HG02973 (cell line): ENCODE results near the gene BMX.

ENCODE experiments used
- ATAC-seq: cut with Tn5 transposase; IDR thresholded peaks from one replicate; pipeline ENCODE4 v1.9.1; 2021; ENCODE audit warnings: moderate library complexity; ENCODE audit not compliant: unreplicated experiment

Gene BMX

DNA sequence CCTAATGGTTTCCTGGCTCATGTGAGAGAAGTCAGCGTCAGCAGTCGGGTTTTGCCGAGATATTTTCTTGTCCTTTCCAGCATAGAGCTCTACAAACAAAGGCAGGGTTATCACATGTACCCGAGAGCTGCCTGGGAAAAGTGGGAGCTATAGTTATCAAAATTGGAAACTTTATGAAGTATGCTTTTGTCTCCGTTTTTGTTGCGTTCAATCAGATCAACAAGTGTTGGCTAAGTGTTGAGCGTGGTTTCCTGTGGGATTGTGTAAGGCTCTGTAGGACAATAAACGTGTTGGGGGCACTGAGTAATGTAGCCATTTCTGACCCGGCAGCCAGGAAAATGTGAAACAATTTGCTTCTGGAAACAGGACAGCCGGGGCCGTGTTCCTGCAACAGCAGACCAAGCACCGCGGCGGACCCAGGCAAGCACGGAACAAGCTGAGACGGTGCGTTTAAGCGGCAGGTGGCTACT lies at the start of gene BMX:
Gene BMX (plus strand): TSS at position 311 of the 470 bp plus-strand sequence. CDS start 7,547 bp downstream, outside the sequence.
- no peak for ATAC-seq

- ATAC-seq = no peak
Measured at GRCh38 chrX:15451913-15452312, 48.7 kb upstream of the BMX start.

GRCh38 chrX:15464704-15465103 lies 35.9 kb upstream of the BMX start:
- no peak for ATAC-seq

DNA sequence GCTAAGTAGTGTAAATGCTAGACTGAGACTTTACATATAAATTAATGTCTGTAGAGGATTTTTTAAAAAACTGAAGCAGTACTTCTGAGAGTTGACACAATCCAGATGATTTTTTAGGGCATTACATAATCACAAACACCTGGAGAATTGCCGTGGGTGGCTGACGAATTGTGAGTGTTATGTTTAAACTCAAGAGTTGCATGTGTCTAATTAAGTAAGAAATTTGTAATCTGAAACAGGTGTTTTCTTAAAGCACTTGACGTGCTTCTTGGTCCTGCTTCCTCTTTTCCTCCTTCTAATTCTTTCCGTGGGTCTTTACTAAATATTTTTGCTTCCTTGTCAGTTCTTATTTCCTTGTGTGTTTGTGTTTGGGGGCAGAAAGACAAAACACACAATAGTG lies 35.3 kb upstream of the BMX start:
- ATAC-seq = peak; percentile 61

DNA sequence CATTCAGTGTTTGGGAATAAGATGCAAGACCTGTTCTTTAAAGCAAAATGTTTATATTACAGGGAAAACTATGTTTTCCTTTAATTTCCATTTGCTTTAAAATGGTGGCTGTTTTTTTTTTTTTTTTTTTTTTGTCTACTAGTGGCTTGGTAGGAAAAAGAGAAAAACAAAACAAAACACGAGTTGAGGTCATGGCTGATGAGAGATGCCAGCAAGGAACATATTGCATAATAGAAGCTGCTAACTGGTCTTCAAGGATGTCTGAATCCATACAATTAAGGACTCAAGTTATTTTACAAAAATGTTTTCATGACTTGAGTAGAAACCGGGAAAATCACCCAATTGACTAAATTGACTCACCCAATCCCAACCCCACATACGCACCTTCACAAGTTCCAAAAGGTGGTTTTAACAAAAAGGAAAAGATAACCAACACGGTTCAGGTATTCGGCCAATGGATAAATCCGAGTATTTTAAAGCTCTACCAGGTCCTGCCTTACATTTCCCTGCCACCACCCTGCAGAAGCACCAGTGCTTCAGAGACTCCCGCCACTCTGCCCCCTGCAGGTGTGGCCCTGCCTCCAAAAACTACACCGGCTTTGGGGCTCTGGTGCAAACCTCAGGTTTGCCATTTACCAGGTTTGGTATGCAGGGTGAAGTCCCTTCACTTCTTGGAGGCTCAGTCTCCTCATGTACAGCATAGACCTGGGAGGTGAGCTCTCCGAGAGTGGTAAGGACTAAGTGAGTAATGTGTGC lies 34.5 kb upstream of the BMX start:
- ATAC-seq = no peak

DNA sequence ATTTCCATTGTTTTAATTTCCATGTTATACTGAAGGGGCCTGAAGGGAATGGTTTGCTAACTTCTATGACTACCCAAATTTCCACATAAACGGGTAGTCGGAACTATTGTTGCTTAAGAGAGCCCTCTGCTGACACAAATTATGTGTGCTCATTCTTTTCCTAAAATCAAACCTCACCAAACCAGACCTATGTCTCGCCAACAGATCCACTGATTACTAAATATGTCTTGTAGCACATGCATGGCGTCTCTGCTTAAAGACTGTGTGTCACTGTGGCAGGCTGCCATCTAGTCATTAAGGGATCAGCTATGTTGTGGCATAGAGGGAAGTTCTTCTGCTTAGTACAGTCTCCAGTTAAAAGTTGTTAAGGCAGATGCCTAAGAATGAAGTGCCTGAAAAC lies 32.6 kb upstream of the BMX start:
- ATAC-seq = no peak

DNA sequence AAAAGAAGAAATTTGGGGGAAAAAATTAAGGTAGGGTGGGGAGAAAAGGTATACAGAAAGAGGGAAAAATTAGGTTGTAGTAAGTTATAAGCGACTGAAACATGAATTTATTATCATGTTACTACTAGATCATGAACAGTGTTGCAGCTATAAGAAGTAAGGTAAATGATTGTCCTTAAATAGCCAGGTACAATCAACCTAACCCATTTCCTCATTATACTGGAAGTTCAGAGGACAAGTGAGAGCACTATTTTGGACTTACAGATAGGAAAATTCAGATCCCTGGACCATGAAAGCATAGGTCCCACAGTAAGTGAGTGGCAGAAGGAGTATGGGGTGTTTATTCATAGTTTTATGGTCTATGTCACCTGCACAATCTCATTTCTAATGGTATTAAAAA lies 31.0 kb upstream of the BMX start:
- ATAC-seq = no peak

GRCh38 chrX:15471028-15471427 lies 29.6 kb upstream of the BMX start:
- ATAC-seq = peak; percentile 62

DNA sequence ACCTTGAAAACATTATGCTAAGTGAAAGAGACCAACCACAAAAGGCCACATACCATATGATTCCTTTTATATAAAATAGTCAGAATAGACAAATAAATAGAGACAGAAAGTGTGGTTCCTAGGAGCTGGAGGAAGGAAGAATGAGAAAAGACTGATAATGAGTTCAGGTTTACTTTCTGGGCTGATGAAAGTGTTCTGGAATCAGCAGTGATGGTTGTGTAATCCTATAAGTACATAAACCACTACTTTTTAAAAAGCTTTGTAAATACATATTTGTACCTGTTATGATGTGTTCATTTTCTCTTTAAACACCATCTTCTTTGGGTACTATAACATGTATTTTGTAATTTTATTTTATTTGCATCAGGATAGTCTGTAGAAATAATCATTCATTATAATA lies 28.1 kb upstream of the BMX start:
- ATAC-seq = no peak

DNA sequence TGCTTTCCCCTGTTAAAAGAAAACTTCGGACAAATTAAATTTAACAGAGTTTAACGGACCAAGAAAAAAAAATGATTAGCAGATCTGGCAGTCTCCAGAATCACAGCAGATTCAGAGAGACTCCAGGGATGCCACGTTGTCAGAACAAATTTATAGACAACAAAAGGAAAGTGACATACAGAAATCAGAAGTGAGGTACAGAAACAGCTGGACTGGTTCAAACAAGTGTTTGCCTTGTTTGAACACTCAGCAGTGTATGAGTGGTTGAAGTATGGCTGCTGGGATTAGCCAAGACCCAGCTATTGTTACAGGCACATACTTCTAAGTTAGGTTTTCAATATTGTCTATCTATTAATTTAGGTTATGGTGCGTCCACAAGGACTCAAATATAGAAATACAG lies 26.6 kb upstream of the BMX start:
- no peak for ATAC-seq

DNA sequence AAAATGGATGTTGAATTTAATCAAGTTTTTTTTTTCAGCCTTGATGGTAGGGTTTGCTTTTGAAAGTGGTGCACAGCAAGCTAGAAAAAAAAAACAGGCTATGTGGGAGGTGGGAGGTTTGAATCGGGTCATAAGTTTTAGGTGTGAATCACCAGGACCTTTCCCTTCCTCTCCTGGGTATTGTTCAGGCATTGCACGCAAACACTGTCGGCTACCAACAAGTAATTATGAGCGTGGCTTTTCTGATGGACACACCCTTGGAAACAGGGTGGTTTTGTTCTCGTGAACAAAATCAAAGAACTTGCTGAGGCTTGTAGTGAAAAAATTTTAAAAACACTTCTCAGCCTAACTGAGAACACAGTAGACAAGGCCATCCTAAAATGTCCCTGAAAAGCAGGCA lies 25.6 kb upstream of the BMX start:
- no peak for ATAC-seq

DNA sequence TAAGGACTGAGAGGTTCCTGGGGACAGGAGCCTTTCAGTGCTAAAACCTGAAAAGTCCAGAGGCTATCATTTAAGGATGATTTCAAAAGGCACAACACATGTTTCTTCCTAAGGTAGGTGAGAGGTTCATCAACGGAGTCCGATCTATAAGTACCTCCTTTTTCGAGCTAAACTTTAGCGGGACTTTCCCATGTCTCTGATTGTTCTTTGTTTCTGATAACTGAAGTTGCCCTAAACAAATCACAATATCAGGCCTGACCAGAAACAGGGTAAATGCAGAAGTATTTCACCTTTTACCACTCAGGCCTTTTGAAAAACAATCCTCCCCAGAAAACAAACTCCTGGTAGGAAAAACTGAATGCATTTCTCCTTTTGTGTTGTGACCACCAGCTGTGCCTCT lies 25.1 kb upstream of the BMX start:
- no peak for ATAC-seq

DNA sequence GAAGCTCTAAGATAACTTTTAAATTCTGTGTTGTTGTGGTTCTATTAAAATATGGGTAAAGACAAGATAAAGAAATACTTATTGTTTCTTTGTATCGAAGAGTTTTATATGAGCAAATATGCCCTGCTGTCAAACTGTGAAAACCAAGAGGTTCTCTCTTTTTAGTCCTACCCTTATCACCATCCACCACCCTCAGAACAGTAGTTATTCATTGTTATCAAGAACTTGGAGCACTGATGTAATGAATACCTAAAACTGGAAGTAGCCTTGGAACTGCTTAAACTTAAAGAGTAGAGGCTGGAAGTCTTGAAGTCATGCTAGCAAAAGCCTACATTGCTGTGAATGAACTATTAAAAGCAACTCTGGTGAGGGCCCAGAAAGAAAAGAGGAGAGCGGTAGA lies 16.7 kb upstream of the BMX start:
- ATAC-seq = no peak

DNA sequence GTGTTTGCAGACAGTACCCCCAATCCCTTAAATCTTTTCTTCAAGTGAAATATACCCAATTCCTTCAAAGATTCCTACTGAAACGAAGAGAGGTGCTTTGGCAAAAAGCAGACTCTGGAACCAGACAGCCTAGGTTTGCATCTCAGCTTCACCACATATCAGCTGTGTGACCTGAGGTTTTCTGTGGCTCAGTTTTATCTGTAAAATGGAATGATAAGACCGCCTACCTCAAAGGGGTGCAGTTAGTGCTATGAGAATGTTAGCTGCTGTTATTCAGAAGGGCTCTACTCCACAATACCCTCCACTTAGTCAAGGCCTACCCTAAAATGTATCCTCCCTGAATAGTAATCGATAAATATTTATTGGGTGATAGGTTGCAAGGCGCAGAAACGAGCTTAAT lies 8.1 kb upstream of the BMX start:
- no peak for ATAC-seq

- peak; percentile 97 for ATAC-seq
Measured at GRCh38 chrX:15493118-15493962, 7.3 kb upstream of the BMX start, which contains the start of gene PIR. Gene PIR (minus strand): TSS chrX:15493333. CDS start chrX:15491257, 2,076 bp downstream.

DNA sequence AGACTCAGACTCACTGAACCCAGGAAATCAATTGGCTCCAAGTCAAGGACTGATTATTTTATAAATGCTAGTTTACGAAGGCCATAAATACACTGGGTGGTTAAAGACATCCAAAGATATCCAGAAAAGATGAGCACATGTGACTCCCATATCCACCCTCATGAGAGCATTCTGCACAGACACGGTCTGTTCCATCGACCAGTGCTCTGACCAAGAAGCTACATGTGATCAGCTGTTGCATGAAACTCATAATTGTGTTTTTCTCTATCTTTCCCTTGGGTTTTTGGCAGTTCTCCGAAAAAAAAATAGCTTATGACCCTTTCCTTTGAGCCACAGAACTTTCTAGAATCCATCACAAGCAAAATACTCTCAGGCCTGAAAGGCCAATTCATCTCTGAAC lies 4.8 kb upstream of the BMX start:
- no peak for ATAC-seq

GRCh38 chrX:15496824-15497223 lies 3.8 kb upstream of the BMX start:
- ATAC-seq = no peak

GRCh38 chrX:15497865-15498264 lies 2.7 kb upstream of the BMX start:
- no peak for ATAC-seq

GRCh38 chrX:15498741-15499140 lies 1.9 kb upstream of the BMX start:
- ATAC-seq = no peak

GRCh38 chrX:15499976-15500375 lies 631 bp upstream of the BMX start:
- ATAC-seq = no peak

- no peak for ATAC-seq
Measured at GRCh38 chrX:15501506-15501905, 899 bp downstream of the BMX start.

GRCh38 chrX:15504661-15505060 lies 4.1 kb downstream of the BMX start:
- no peak for ATAC-seq
